ENCODE data around the gene HERC4. TPM values are rescaled to one million over a fixed set of nuclear protein-coding genes. Genes with fewer than 3 reads are reported as not detected.
"Not testable (repeated sequence)": the region's sequence is repeated elsewhere in the genome, so short reads cannot be mapped to it uniquely, and the experiment has no call there.

HERC4 gene
- polyA plus RNA-seq, 1 experiment = 23.4 TPM

DNA sequence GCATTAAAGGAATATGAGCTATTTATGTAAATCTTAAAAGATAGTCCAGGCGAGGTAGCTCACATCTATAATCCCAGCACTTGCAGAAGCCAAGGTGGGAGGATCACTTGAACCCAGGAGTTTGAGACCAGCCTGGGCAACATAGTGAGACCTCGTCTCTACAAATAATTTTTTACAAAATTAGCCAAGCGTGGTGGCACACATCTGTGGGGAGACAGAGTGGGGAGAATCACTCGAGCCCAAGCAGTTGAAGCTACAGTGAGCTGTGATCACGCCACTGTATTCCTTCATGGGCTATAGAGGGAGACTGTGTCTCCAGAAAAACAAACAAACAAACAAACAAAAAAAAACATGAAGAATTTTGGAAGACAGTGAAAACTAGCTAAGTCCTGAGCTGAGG is 28.4 kb downstream of the HERC4 start:
- no peak for DNase-seq (ENCODE audit: low read depth)
- no peak overlapping the region for H3K4me3 ChIP-seq (ENCODE audit: low read depth, low read length)
- no peaks in the 10 kb centered on the region for H3K36me3 ChIP-seq (ENCODE audit: control insufficient read depth, insufficient read depth, low read length)
- ChIA-PET POLR2A (interaction anchor here (0.6 kb wide), 1 partner anchor 150 kb away, joined by 3 read pairs; no protein-coding TSS in a partner anchor), CTCF (interaction anchor here (0.6 to 1.4 kb wide), 2 partner anchors 17 to 191 kb away, joined by 3 to 4 read pairs; no protein-coding TSS in a partner anchor)
- H3K27me3 ChIP-seq (ENCODE audit: control insufficient read depth, insufficient read depth, low read length) = no peaks in the 10 kb centered on the region
- TF ChIP-seq, protein P1, sequence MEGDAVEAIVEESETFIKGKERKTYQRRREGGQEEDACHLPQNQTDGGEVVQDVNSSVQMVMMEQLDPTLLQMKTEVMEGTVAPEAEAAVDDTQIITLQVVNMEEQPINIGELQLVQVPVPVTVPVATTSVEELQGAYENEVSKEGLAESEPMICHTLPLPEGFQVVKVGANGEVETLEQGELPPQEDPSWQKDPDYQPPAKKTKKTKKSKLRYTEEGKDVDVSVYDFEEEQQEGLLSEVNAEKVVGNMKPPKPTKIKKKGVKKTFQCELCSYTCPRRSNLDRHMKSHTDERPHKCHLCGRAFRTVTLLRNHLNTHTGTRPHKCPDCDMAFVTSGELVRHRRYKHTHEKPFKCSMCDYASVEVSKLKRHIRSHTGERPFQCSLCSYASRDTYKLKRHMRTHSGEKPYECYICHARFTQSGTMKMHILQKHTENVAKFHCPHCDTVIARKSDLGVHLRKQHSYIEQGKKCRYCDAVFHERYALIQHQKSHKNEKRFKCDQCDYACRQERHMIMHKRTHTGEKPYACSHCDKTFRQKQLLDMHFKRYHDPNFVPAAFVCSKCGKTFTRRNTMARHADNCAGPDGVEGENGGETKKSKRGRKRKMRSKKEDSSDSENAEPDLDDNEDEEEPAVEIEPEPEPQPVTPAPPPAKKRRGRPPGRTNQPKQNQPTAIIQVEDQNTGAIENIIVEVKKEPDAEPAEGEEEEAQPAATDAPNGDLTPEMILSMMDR (IDR thresholded peaks at IDR 0.05; ENCODE audit: insufficient read depth, low read depth, low read length) = no peak

DNA sequence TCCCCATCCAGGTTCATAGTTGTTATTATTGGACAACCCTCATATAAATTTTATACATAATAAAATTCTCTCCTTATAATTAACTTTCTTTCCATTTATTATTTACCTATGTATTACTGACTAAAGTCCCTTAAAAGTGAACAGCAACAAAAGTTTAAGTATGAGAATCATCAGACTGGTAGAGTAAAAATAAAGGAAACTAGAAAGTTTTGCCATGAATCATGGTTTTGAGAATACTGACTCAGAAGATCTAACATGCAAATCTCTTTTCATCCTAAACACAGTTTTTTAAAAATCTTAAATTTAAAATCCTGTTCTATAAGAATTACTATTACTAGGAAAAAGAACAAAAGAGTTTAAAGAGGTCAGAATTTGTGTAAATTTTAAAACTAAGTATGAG is 32.1 kb downstream of the HERC4 start:
- CTCF ChIA-PET = no interaction called here
- H3K4me3 ChIP-seq (ENCODE audit: low read depth, low read length) = no peak overlapping the region
- POLR2A ChIA-PET = no interaction called here
- peak; percentile 10 for DNase-seq (ENCODE audit: low read depth)
- TF ChIP-seq, protein P1 (IDR thresholded peaks at IDR 0.05; ENCODE audit: insufficient read depth, low read depth, low read length) = no peak
- H3K27me3 ChIP-seq (ENCODE audit: control insufficient read depth, insufficient read depth, low read length) = no peaks in the 10 kb centered on the region
- H3K36me3 ChIP-seq (ENCODE audit: control insufficient read depth, insufficient read depth, low read length) = peaks cover 2% of the 10 kb centered on the region; the same call in 1 of the 2 replicates

DNA sequence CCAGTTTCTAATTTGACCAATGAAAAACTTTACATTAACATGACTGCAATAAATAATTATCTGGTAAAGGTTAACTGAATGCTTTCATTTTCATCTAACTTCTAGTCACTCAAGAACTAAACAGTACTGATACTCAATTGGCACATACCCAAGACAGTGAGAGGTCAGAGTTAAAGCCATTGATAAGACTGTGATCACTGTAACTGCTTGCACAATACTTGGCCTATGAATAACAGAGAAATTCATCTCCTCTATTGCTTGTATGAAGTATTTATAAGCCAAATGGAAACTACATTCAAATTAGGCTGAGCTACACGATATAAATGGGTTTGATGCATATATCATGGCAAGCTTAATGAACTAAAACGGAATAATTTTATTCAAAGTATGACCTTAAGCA is 43.0 kb downstream of the HERC4 start:
- Histone ChIP-seq H3K4me3 (ENCODE audit: low read depth, low read length) (no peak overlapping the region), H3K36me3 (ENCODE audit: control insufficient read depth, insufficient read depth, low read length) (peaks cover 1% of the 10 kb centered on the region; the same call in 1 of the 2 replicates), H3K27me3 (ENCODE audit: control insufficient read depth, insufficient read depth, low read length) (no peaks in the 10 kb centered on the region)
- TF ChIP-seq, protein P1 (IDR thresholded peaks at IDR 0.05; ENCODE audit: insufficient read depth, low read depth, low read length) = no peak
- CTCF ChIA-PET = no interaction called here
- DNase-seq (ENCODE audit: low read depth) = no peak
- POLR2A ChIA-PET = no interaction called here

DNA sequence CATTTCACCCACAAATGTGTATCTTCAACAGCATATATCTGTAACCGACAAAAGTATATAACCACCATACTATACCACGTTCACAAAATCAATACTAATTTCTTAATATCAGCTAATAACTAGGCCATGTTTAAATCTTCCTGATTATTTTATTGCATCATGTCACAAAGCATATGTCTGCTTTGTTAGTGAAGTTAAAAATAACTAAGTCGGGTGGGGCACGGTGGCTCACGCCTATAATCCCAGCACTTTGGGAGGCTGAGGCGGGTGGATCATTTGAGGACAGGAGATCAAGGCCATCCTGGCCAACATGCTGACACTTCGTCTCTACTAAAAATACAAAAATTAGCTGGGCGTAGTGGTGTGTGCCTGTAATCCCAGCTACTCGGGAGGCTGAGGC is 47.7 kb downstream of the HERC4 start:
- CTCF ChIA-PET = no interaction called here
- H3K36me3 ChIP-seq (ENCODE audit: control insufficient read depth, insufficient read depth, low read length) = peaks cover 5% of the 10 kb centered on the region
- POLR2A ChIA-PET = interaction anchor here (0.6 kb wide), 1 partner anchor 10 kb away, joined by 4 read pairs; no protein-coding TSS in a partner anchor
- no peaks in the 10 kb centered on the region for H3K27me3 ChIP-seq (ENCODE audit: control insufficient read depth, insufficient read depth, low read length)
- no peak overlapping the region for H3K4me3 ChIP-seq (ENCODE audit: low read depth, low read length)
- no peak for DNase-seq (ENCODE audit: low read depth)
- TF ChIP-seq, protein P1 (IDR thresholded peaks at IDR 0.05; ENCODE audit: insufficient read depth, low read depth, low read length) = no peak

DNA sequence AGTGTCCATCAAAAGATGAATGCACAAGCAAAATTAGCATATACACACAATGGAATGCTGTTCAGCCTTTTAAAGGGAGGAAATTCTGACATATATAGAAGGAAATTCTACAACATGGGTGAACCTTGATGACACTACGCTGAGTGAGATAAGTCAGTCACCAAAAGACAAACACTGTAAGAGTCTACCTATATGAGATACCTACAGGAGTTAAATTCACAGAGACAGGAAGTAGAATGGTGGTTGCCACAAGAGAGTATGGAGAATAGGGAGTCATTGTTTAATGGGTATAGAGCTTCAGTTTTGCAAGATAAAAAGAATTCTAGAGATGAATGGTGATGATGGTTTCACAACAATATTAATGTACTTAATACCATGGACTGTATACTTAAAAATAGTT is 51.8 kb downstream of the HERC4 start:
- ChIA-PET CTCF (no interaction called here), POLR2A (no interaction called here)
- H3K36me3 ChIP-seq (ENCODE audit: control insufficient read depth, insufficient read depth, low read length) = peaks cover 10% of the 10 kb centered on the region

DNA sequence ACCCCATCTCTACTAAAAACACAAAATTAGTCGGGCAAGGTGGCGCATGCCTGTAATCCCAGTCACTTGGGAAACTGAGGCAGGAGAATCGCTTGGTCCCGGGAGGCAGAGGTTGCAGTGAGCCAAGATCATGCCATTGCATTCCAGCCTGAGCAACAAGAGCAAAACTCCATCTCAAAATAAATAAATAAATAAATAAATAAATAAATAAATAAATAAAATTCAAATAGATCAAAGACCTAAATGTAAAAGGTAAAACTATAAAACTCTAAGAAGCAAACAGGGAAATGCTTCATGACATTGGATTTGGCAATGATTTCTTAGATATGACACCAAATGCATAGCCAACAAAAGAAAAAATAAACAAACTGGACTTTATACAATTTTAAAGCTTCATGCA is 52.8 kb downstream of the HERC4 start:
- H3K4me3 ChIP-seq (ENCODE audit: low read depth, low read length); H3K27me3 ChIP-seq (ENCODE audit: control insufficient read depth, insufficient read depth, low read length); H3K36me3 ChIP-seq (ENCODE audit: control insufficient read depth, insufficient read depth, low read length); DNase-seq (ENCODE audit: low read depth); CTCF ChIA-PET; POLR2A ChIA-PET: not testable (repeated sequence)

More for the DNA sequence above, 51.8 kb downstream of the HERC4 start:
- TF ChIP-seq, protein P1 (IDR thresholded peaks at IDR 0.05; ENCODE audit: insufficient read depth, low read depth, low read length) = no peak
- Histone ChIP-seq H3K4me3 (ENCODE audit: low read depth, low read length) (no peak overlapping the region), H3K27me3 (ENCODE audit: control insufficient read depth, insufficient read depth, low read length) (no peaks in the 10 kb centered on the region)
- DNase-seq (ENCODE audit: low read depth) = no peak

DNA sequence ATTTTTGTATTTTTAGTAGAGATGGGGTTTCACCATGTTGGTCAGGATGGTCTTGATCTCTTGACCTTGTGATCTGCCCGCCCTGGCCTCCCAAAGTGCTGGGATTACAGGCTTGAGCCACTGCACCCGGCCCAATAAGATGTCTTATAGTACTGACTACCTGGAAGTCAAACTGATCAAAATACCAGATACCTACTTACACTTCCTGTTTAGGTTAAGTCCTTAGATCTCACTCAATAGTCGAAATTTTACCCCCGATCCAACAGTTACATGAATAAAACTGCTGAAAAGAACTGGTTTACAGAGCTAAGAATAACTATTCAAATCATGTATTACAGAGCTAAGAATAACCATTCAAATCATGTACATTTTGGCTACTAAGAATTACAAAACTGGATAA is 58.6 kb downstream of the HERC4 start:
- DNase-seq (ENCODE audit: low read depth); POLR2A ChIA-PET; H3K4me3 ChIP-seq (ENCODE audit: low read depth, low read length); H3K27me3 ChIP-seq (ENCODE audit: control insufficient read depth, insufficient read depth, low read length); CTCF ChIA-PET: not testable (repeated sequence)
- peaks cover 12% of the 10 kb centered on the region for H3K36me3 ChIP-seq (ENCODE audit: control insufficient read depth, insufficient read depth, low read length)

All from BJ (cell line).